Activated CD8-positive, alpha-beta T cell treated with anti-CD3 and anti-CD28 coated beads for 36 hours (primary cell): ENCODE data around the gene SPNS2. TPM values are rescaled to one million over a fixed set of nuclear protein-coding genes. Genes with fewer than 3 reads are reported as not detected.

Experiments used
- ATAC-seq: fragments of 200-7000 bp; cut with Tn5 transposase; one replicate; pipeline ENCODE4 v1.10.0; 2021; ENCODE audit warnings: mild to moderate bottlenecking, moderate library complexity
- CTCF ChIA-PET: fragments of 350-600 bp; sonication (Branson Sonifier 250); formaldehyde crosslinking; loops from one replicate; lab custom pipeline; 2021; ENCODE audit warnings: antibody characterized with exemption; lab: Charles Lee
- POLR2A ChIA-PET: fragments of 350-600 bp; sonication (Branson Sonifier 250); formaldehyde crosslinking; loops from one replicate; lab custom pipeline; 2021; ENCODE audit warnings: antibody characterized with exemption; lab: Charles Lee
- DNase-seq: peaks from one replicate; pipeline ENCODE4 v3.0.0-alpha.2; 2020
- H3K27ac Mint-ChIP-seq: one replicate; pipeline ENCODE4 v1.8.0; 2021; ENCODE audit warnings: mild to moderate bottlenecking, mixed read lengths
- H3K27me3 Mint-ChIP-seq: one replicate; pipeline ENCODE4 v1.8.0; 2021; ENCODE audit warnings: mixed read lengths
- H3K36me3 Mint-ChIP-seq: one replicate; pipeline ENCODE4 v1.8.0; 2021; ENCODE audit warnings: low read depth, mixed read lengths
- H3K4me1 Mint-ChIP-seq: one replicate; pipeline ENCODE4 v1.8.0; 2021; ENCODE audit warnings: low read depth, mixed read lengths
- H3K4me3 Mint-ChIP-seq: one replicate; pipeline ENCODE4 v1.8.0; 2021; ENCODE audit warnings: mild to moderate bottlenecking, moderate library complexity, mixed read lengths
- H3K9me3 Mint-ChIP-seq: one replicate; pipeline ENCODE4 v1.8.0; 2021; ENCODE audit warnings: mixed read lengths
- CTCF ChIP-seq: fragments of 200-600 bp; IDR thresholded peaks from one replicate; pipeline ENCODE4 v1.8.0; 2022; ENCODE audit warnings: antibody characterized with exemption, mild to moderate bottlenecking
- intact Hi-C: fragments of 100-400 bp; cut with micrococcal nuclease; formaldehyde crosslinking; loops from one replicate; pipeline ENCODE4 v1.10.0; 2022
- total RNA-seq, 2 experiments: library from RNA; stranded (reverse); gene quantifications; one replicate each; pipeline ENCODE4 v1.2.3, GENCODE V29; 2021

The SPNS2 gene
- total RNA-seq, 2 experiments from 2014 or later: 0.95 to 1.2 TPM

GRCh38 chr17:4460661-4461060 is 38.0 kb upstream of the SPNS2 start:
- TF ChIP-seq CTCF: no peak
- Mint-ChIP-seq H3K4me1 (no peaks in the 10 kb centered on the region), H3K9me3 (peaks cover 12% of the 10 kb centered on the region), H3K4me3 (no peak overlapping the region), H3K27ac (no peak overlapping the region), H3K36me3 (peaks cover 19% of the 10 kb centered on the region), H3K27me3 (no peaks in the 10 kb centered on the region)
- ATAC-seq (no peak), DNase-seq (no peak)
- ChIA-PET POLR2A (no interaction called here), CTCF (no interaction called here)
- intact Hi-C loops: no loop called here

- DNase-seq (no peak), ATAC-seq (no peak)
- peaks cover 12% of the 10 kb centered on the region for H3K9me3 Mint-ChIP-seq
- ChIA-PET CTCF (no interaction called here), POLR2A (interaction anchor here (1.2 kb wide), 1 partner anchor 10 kb away, joined by 3 read pairs; no protein-coding TSS in a partner anchor)
- H3K36me3 Mint-ChIP-seq: peaks cover 19% of the 10 kb centered on the region
- no peaks in the 10 kb centered on the region for H3K27me3 Mint-ChIP-seq
- no peak overlapping the region for H3K27ac Mint-ChIP-seq
- H3K4me3 Mint-ChIP-seq: no peak overlapping the region
- H3K4me1 Mint-ChIP-seq: no peaks in the 10 kb centered on the region
- intact Hi-C loops: no loop called here
- no peak for TF ChIP-seq CTCF
These were observed 34.7 kb upstream of the SPNS2 start for GRCh38 chr17:4463818-4464476.

- POLR2A ChIA-PET: no interaction called here
- H3K4me3 Mint-ChIP-seq: no peak overlapping the region
These were observed 32.9 kb upstream of the SPNS2 start for GRCh38 chr17:4465786-4466185.

GRCh38 chr17:4467287-4467686 is 31.4 kb upstream of the SPNS2 start:
- Mint-ChIP-seq H3K27me3 (no peaks in the 10 kb centered on the region), H3K4me3 (no peak overlapping the region), H3K9me3 (no peaks in the 10 kb centered on the region), H3K27ac (no peak overlapping the region), H3K36me3 (peaks cover 3% of the 10 kb centered on the region), H3K4me1 (no peaks in the 10 kb centered on the region)
- intact Hi-C loops: no loop called here
- TF ChIP-seq CTCF: no peak
- POLR2A ChIA-PET: no interaction called here
- DNase-seq (no peak), ATAC-seq (no peak)
- CTCF ChIA-PET: no interaction called here

More at GRCh38 chr17:4465786-4466185, 32.9 kb upstream of the SPNS2 start:
- Mint-ChIP-seq H3K27ac (no peak overlapping the region), H3K36me3 (peaks cover 10% of the 10 kb centered on the region), H3K9me3 (peaks cover 5% of the 10 kb centered on the region), H3K4me1 (no peaks in the 10 kb centered on the region), H3K27me3 (no peaks in the 10 kb centered on the region)
- CTCF ChIA-PET: no interaction called here
- DNase-seq (no peak), ATAC-seq (no peak)
- TF ChIP-seq CTCF: no peak
- intact Hi-C loops: no loop called here

- no peaks in the 10 kb centered on the region for H3K9me3 Mint-ChIP-seq
- H3K4me3 Mint-ChIP-seq: no peak overlapping the region
- no peak for ATAC-seq
- ChIA-PET CTCF (no interaction called here), POLR2A (no interaction called here)
- H3K27me3 Mint-ChIP-seq: no peaks in the 10 kb centered on the region
- H3K27ac Mint-ChIP-seq: no peak overlapping the region
- TF ChIP-seq CTCF: no peak
- no peaks in the 10 kb centered on the region for H3K36me3 Mint-ChIP-seq
- no peak for DNase-seq
- intact Hi-C loops: no loop called here
- no peaks in the 10 kb centered on the region for H3K4me1 Mint-ChIP-seq
These were observed 29.1 kb upstream of the SPNS2 start for GRCh38 chr17:4469552-4469951.
